Kidney glomerular epithelial cell (primary cell): Measurements from ENCODE around the gene SLC27A3.
"Not testable (repeated sequence)": the region's sequence is repeated elsewhere in the genome, so short reads cannot be mapped to it uniquely, and the experiment has no call there.

ENCODE experiments used
- DNase-seq: peaks from one replicate; lab custom pipeline; 2025; lab: John Stamatoyannopoulos, UW

Gene SLC27A3

DNA sequence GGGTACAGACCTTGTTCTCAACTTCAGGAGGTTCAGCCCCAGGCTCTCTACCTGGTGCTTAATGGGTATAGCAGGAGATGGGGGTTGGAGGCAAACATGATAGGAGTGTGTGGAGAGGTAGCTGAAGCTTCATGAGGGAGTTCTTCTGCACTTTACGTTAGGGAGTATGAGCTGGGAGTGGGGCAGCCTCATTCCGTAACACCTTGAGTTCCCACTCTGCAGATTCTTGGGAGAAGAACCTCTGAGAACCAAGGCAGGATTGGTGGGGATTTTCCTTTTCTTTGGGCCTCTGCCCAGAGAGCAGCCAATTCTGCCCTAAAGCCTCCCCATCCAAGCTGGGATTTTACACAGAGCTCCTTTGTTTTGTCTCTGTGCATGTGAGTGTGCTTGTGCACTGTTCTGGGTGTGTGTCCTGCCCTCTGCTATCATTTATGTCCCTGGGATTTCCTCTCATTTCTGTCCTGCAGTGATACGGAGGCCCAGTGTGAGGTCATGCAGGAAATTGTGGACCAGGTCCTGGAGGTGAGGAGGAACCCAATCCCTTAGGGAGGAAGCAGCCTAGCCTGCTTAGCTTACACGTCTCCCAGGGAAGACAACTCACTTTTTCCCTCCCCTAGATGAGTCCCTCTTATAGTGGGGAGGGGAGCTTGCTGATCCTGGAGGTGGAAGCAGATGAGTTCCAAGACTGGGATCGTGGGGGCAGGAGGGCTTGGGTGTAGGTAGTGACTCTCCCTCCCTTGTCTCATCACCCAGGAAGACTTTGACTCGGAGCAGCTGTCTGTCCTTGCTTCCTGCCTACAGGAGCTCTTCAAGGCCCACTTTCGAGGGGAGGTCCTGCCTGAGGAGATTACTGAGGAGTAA is 11.6 kb upstream of the SLC27A3 start:
- DNase-seq = no peak

DNA sequence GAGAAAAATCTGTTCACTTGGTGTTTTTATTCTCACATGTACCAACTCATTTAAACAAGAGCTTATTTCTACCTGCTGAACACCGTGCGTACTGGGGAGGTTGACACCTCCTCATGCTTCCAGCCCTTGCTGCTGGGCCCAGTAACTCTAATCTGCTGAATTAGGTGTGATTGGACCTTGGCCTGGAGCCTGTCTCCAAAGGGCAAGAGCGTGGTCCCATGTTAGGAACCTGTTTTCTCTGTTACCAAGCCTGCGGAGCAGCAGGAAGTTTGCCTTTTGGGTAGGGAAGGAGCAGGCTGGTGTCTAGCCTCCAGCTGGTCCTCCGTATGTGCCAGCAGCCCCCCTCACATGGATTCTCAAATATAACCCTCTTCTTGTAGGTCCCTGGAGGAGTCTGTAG is 10.9 kb upstream of the SLC27A3 start:
- no peak for DNase-seq

DNA sequence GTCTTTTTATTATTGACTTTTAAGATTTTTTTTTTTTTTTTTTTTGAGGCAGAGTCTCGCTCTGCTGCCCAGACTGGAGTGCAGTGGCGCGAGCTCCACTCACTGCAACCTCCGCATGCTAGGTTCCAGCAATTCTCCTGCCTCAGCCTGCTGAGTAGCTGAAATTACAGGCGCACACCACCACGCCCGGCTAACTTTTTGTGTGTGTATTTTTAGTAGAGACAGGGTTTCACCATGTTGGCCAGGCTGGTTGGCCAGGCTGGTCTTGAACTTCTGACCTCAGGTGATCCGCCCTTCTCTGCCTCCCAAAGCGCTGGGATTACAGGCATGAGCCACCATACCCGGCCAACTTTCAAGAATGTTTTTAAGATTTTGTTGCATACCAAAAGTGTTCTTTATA is 8.5 kb upstream of the SLC27A3 start:
- not testable (repeated sequence) for DNase-seq

DNA sequence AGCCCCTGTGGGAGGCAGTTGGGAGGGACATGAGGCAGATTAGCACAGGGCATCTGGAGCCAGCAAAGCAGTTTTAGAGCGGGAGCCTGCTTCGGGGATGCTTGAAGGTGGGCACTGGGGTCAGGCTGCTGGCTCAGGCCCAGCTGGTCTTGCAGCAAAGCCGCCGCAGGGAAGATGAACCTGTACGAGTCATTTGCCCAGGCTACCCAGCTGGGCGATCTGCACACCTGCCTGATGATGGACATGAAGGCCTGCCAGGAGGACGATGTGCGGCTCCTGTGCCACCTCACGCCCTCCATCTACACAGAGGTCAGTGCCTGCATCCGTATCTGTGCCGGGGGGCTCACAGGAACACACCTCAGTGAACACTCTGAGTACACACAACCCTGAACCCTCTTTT is 7.7 kb upstream of the SLC27A3 start:
- DNase-seq = no peak

DNA sequence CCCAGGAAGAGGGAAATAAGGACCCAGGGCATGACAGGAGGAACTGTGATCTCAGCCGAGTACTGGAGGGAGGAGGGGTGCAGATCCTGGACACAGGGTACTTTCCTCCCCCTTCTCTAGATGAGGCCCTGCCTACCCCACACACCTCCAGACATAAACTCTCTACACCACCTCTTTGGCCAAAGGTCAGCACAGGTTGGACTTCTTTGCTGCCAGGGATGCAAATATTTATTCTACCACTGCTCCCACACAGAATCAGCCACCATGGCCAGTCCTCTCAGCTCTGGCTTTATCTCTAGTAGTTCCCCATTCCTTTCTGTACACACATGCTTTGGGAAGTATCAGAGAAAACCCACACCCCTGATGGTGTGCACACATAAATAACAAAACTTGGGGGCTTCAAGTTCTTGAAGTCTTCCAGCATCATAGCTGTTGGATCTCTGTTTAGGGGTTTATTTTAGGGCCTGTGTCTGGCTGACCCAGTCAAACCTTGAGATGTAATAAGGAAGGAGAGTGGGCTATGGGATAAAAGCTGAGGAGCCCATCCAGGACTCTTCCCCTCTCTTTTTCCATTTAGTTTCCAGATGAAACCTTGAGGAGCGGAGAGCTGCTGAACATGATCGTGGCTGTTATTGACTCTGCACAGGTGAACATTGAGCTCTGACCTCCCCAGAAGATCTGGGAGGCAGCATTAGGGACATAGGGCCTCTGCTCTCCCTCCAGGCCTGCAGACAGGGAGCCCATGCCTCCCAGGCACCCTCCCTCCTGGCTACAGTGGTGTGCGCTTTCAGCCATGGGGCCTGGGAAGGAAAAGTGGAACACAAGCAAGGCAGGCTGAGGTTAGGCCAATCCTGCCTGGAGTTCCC is 6.7 kb upstream of the SLC27A3 start:
- DNase-seq = peak; percentile 55

DNA sequence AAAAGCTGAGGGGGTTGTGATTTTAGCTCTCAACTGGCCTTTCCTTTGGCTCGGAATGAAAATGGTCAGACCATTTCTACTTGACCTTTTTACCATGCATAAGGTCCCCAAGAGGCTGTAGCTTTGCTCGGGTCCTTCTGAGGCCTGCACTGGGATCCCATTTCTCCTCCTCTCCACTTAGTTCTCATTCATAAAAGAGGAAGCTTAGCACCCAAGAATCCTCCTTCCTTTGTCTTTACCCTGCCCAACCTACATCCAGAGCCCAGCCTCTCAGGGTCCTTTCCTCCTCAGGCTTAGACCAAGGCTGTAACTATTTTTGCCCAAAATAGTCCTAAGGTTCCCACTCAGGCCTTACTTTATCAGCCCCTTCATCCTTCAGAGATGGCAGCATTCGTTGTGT is 6.0 kb upstream of the SLC27A3 start:
- no peak for DNase-seq

DNA sequence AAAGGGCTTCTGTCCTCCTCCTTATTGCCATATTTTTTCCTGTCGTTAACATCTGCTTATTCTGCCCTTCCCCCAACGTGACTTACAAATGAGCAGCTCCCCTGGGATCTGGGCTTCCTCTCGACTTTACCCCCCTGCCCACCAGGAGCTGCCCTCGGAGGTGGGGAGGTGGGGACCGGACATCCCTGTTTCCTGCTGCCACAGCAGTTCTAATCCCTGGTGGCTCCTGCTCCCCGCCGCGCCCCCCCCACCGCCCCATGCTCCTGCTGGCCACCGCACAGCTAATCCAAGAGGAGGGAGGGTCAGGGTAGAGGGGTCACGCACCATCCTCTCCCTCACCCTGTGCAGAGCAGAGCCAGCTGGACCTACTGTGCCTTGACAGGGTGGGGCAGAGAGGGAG is 4.4 kb upstream of the SLC27A3 start:
- DNase-seq = no peak

DNA sequence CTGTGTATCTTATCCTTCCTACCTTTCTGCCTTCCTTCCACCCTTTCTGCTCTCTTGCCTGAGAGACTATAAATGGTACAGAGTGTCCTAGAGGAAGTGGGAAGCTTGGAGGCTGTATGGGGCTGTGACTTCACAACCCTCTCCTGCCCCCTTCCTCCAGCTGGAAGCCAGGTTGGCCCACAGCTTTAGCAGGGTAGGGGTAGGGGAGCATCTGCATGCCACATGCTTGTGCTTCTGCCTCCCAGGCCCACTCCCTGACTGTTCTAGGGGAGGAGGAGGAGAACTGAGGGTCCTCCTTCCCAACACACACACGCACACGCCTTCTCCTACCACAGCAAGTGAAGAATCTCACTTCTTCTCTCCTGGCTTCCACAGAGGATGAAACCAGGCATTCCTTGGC is 3.9 kb upstream of the SLC27A3 start:
- DNase-seq = no peak

DNA sequence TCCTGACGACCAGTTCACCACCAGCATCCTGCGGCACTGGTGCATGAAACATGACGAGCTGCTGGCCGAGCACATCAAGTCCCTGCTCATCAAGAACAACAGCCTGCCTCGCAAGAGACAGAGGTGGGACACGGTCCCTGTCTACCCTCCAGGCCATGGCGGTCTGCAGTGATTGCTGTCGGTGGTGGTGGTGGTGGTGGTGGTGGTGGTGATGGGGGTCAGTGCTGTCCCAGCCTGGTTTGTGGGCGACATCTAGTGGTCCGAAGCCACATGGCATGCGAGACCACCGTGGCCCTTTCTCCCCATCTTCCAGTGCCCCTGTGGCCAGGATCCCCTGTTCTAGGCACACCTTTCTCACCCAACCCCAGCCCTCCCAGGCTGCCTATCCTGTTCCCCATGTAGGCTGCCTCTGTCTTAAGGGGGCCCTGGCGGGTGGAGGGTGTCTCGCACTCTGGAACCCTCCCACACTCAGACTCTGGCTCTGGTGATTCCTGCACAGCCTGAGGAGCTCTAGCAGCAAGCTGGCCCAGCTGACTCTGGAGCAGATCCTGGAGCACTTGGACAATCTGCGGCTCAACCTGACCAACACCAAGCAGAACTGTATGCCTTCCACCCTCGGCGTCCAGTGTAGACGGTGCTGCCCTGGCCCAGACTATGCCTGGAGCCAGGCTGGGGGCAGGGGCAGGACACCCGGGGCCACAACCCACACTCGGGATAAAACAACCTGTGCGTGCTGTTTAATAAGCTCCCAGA is 3.2 kb upstream of the SLC27A3 start:
- DNase-seq = no peak

DNA sequence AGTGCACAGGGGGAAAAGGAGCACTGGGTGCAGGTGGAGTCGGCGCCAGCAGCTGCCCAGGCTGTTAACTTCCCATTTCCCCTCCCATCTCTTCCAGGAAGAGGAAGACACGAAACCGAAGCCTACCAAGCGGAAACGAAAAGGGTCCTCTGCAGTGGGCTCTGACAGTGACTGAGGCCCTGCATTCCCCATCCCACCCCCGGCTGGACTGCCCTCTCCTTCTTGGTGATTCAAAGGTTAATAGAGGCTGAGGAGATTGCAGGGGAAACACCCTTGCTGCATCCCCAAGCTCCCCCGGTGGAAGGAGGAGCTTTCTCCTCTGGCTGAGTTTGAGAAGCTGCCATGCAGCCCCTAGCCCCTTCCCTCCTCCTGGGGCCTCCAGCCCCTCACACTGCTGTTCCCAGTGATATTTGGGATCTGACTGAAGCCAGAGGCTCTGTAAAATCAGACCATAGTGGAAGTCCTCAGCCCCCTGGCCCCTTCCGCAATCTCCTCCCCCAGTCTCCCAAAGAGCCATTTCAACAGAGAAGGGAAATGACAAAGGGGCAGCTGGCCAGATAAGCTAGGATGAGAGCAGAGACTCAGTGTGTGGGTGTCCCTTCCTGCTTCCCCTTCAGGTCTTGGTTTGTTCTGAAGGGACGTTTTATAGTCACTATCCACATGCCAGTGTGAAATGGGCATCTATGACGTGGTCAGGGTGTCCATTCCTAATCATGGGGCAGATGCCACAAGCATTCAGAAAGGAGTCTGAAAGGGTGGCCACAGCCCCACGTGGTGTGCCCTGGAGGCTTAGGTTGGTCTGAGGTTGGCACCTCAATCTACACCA is 1.9 kb upstream of the SLC27A3 start:
- no peak for DNase-seq

DNA sequence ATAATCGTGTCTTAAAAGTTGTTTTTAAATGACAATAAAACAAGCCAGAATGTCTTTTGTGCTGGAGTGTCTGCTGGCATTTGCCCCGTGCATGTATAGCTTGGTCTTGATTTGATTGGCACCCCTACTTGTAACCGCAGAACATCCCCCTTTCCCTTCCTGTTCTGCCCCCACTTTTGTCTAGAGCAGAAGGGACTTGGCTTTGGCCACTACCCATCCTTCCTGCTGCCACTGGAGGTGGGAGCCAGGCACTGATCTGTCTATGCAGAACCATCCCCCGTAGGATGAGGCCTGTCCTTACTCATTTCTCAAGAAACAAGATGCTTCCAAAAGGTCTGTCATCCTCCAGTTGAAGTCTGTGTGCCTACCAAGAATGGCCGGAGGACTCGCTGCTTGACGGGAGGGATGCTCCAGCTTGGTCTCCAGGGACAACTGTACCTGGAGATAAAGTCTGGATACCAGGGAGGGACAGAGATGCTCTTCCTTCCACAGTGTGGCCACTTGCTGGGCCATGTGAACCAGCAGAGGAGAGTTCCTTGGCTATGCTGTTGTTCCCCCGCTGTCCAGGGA is 1.1 kb upstream of the SLC27A3 start:
- DNase-seq = no peak

DNA sequence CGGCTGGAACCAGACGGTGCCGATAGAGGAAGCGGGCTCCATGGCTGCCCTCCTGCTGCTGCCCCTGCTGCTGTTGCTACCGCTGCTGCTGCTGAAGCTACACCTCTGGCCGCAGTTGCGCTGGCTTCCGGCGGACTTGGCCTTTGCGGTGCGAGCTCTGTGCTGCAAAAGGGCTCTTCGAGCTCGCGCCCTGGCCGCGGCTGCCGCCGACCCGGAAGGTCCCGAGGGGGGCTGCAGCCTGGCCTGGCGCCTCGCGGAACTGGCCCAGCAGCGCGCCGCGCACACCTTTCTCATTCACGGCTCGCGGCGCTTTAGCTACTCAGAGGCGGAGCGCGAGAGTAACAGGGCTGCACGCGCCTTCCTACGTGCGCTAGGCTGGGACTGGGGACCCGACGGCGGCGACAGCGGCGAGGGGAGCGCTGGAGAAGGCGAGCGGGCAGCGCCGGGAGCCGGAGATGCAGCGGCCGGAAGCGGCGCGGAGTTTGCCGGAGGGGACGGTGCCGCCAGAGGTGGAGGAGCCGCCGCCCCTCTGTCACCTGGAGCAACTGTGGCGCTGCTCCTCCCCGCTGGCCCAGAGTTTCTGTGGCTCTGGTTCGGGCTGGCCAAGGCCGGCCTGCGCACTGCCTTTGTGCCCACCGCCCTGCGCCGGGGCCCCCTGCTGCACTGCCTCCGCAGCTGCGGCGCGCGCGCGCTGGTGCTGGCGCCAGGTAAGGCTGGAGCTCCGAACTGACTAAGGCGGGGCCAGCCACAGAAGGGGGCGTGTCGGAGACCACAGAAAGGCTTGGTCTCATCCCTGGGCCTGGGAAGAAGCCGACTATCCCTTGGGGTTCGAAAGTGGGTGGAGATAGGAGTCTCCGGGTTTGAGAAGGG is 486 bp downstream of the SLC27A3 start:
- peak; percentile 32 for DNase-seq

DNA sequence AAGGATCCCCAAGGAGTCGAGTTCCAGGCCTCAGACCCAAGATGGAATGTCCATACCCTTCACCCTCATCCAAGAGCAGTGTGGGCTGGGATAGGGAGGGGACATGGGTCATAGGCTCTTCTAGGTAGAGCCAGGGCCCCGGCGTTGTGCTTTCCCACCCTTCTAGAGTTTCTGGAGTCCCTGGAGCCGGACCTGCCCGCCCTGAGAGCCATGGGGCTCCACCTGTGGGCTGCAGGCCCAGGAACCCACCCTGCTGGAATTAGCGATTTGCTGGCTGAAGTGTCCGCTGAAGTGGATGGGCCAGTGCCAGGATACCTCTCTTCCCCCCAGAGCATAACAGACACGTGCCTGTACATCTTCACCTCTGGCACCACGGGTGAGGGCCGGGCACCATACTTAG is 1.1 kb downstream of the SLC27A3 start:
- DNase-seq = no peak

DNA sequence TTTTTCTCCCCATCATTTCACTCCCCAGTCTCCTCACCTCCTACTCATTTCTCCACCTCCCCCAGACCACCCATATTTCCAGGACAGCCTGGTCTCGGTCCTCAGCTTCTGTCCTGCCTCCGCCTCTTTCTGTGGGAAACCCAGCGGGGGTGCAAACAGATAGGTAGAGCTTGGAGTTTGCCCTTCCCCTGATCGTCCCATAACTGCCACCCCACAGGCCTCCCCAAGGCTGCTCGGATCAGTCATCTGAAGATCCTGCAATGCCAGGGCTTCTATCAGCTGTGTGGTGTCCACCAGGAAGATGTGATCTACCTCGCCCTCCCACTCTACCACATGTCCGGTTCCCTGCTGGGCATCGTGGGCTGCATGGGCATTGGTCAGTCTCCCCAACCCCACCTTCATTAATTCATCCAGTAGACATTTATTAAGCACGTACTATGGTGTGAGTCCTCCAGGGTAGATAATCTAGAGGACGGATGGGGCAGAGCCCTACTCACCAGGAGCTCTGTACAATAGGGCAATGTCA is 1.7 kb downstream of the SLC27A3 start:
- DNase-seq = no peak

DNA sequence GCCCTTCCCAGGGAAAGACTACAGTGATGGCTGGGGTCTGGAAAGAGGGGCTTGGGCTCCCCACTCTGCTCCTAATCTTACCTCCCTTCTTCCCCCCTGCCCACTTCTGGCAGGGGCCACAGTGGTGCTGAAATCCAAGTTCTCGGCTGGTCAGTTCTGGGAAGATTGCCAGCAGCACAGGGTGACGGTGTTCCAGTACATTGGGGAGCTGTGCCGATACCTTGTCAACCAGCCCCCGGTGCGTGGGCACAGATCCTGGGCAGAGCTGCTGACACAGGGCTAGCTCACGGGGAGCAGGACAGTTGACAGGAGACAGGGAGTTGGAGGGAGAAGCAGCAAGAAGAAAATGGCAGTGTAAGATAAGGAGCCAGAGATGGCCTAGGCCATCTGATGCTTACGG is 2.4 kb downstream of the SLC27A3 start:
- no peak for DNase-seq

DNA sequence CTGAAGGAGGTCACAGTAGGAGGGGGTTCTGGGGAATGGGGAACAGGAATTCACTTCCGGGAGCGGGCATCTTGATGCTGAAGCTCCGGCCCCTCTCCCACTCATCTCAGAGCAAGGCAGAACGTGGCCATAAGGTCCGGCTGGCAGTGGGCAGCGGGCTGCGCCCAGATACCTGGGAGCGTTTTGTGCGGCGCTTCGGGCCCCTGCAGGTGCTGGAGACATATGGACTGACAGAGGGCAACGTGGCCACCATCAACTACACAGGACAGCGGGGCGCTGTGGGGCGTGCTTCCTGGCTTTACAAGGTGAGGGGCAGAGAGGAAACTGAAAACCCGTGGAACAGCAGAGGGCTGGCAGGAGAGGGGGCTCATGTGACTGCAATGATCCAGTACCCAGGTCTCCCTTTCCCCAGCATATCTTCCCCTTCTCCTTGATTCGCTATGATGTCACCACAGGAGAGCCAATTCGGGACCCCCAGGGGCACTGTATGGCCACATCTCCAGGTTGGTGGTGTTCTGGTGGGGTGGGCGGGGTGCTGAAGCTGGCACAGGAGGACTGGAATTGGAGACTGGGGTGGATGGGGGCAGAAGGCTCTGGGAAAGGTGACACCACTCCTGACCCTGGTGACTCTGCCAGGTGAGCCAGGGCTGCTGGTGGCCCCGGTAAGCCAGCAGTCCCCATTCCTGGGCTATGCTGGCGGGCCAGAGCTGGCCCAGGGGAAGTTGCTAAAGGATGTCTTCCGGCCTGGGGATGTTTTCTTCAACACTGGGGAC is 3.0 kb downstream of the SLC27A3 start:
- no peak for DNase-seq

DNA sequence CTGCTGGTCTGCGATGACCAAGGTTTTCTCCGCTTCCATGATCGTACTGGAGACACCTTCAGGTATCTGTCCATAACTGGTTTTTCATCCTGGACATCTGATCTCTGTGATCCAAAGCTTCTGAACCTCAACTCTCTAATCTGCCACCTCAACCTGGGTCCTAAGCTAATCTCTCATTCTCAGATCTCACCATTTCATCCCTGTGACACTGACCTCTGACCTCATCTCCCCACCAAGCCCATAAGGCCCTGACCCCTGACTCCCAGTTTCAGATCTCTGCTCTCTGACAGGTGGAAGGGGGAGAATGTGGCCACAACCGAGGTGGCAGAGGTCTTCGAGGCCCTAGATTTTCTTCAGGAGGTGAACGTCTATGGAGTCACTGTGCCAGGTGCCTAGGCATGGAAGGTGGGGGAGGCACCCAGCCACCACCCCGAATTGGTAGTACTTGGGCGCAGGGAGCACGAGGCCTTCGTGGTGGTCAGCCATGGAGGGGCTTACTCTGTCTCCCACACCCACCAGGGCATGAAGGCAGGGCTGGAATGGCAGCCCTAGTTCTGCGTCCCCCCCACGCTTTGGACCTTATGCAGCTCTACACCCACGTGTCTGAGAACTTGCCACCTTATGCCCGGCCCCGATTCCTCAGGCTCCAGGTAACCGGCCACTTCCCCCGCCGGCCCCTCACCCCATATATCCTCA is 3.8 kb downstream of the SLC27A3 start:
- DNase-seq = no peak

DNA sequence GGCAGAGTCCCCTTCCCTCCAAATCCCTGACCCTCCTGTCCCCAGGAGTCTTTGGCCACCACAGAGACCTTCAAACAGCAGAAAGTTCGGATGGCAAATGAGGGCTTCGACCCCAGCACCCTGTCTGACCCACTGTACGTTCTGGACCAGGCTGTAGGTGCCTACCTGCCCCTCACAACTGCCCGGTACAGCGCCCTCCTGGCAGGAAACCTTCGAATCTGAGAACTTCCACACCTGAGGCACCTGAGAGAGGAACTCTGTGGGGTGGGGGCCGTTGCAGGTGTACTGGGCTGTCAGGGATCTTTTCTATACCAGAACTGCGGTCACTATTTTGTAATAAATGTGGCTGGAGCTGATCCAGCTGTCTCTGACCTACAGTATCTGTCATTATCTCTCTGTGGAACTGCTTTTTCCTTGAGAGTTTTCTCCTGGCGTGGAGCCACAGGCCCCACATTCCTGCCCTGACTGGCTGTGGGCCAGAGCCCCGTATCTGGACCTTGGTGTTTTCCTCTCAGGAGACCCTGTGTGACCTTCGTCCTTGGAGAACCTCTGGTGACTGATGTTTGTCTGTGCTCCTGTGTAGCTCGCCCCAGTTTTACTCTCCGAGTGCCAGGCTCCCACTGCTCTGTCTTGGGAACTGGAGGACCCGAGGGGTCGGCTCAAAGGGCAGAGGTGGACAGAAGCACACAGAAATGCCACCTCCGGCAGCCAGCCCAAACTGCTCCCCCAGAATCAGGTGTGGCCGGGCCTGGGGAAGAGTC is 4.8 kb downstream of the SLC27A3 start:
- no peak for DNase-seq
